GM21619 (cell line): ENCODE data around the gene SLC44A3.
A peak's percentile ranks its signal among the peaks of the same experiment; 100 is the strongest.

ENCODE experiments used
- ATAC-seq: cut with Tn5 transposase; IDR thresholded peaks from one replicate; pipeline ENCODE4 v1.9.1; 2021; ENCODE audit not compliant: unreplicated experiment

SLC44A3 gene

GRCh38 chr1:94905207-94905606 is 85.0 kb downstream of the SLC44A3 start:
- ATAC-seq, result no peak

GRCh38 chr1:94906382-94906781 is 86.2 kb downstream of the SLC44A3 start:
- no peak for ATAC-seq

- no peak for ATAC-seq
These were observed 87.0 kb downstream of the SLC44A3 start for GRCh38 chr1:94907136-94907535.

GRCh38 chr1:94908190-94908589 is 88.0 kb downstream of the SLC44A3 start:
- no peak for ATAC-seq

- no peak for ATAC-seq
These were observed 88.8 kb downstream of the SLC44A3 start for GRCh38 chr1:94908965-94909364.

GRCh38 chr1:94909486-94909885 is 89.3 kb downstream of the SLC44A3 start:
- no peak for ATAC-seq

- no peak for ATAC-seq
These were observed 92.4 kb downstream of the SLC44A3 start for GRCh38 chr1:94912263-94913184.

- no peak for ATAC-seq
These were observed 97.1 kb downstream of the SLC44A3 start for GRCh38 chr1:94917251-94917650.

GRCh38 chr1:94919241-94920030 is 99.3 kb downstream of the SLC44A3 start:
- no peak for ATAC-seq

GRCh38 chr1:94920061-94920460 is 99.9 kb downstream of the SLC44A3 start:
- ATAC-seq, result no peak

- no peak for ATAC-seq
These were observed 101.8 kb downstream of the SLC44A3 start for GRCh38 chr1:94921977-94922376.

- ATAC-seq, result no peak
These were observed 102.7 kb downstream of the SLC44A3 start for GRCh38 chr1:94922761-94923331.

- no peak for ATAC-seq
These were observed 104.8 kb downstream of the SLC44A3 start for GRCh38 chr1:94925004-94925403.

GRCh38 chr1:94925561-94926125 is 105.5 kb downstream of the SLC44A3 start:
- ATAC-seq, result no peak

- peak; percentile 23 for ATAC-seq
These were observed 106.2 kb downstream of the SLC44A3 start for GRCh38 chr1:94926126-94926914.

- ATAC-seq, result peak; percentile 80
These were observed 106.8 kb downstream of the SLC44A3 start, which contains the start of gene CNN3 for GRCh38 chr1:94926915-94927404. Gene CNN3, minus strand, starts transcription at chr1:94927110. Its CDS starts 216 bp downstream, at chr1:94926894.

- ATAC-seq, result peak; percentile 21
These were observed 107.4 kb downstream of the SLC44A3 start for GRCh38 chr1:94927405-94928175.

GRCh38 chr1:94928293-94928939 is 108.3 kb downstream of the SLC44A3 start:
- ATAC-seq, result no peak
